Stimulated activated CD8-positive, alpha-beta memory T cell treated with anti-CD3 and anti-CD28 coated beads, Interleukin-4, amount 100 ng/mL, for 48 hours (primary cell): Measurements from ENCODE around the gene VANGL2.

Source experiments
- DNase-seq: peaks from one replicate; pipeline ENCODE4 v3.0.0-alpha.2; 2020

VANGL2 gene

DNA sequence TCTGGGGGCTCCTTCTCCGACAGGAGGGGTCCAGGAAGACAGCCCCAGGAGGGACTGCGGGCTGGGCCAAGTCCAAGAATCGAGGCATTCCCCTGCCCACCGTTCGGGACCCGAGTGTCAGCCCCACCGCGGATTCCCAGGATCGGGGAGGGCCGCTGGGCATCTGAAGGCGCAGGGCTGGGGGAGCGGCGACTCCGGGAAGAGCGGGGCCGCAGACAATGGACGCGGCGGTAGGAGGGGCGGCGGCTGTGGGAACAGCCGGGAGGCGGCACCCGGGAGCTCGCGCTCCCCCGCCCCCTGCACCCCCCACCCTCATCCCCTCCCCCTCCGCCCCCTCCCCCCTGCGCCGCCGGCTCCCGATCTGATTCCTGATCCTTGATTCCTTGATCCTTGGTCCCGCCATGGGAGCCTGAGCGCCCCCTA lies at the start of gene VANGL2:
Gene VANGL2 (plus strand): TSS at position 342 of the 423 bp plus-strand sequence. CDS start 15,274 bp downstream, outside the sequence.
- DNase-seq, result peak; percentile 73

- DNase-seq, result no peak
Observed at GRCh38 chr1:160351629-160352028, 48.7 kb upstream of the VANGL2 start.

- DNase-seq, result no peak
Observed at GRCh38 chr1:160352555-160352954, 47.8 kb upstream of the VANGL2 start.

DNA sequence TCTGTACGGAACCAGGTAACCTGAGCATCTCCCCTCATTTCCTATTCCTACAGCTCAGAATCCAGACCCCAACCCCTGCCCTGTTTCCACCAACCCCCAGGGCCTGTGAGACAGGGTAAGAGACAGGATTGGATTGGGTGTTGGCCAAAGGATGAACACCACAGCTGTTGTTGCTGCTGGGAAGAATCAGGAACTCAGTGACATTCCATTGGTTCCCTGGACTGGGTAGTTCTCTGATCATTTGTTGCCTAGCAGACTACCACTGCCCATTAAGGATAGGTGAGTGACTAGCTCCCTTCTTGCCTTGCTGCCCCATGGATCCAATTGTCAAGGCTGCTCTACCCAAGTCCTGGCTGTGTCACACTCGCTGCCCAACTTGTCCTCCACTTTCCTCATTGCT lies 47.1 kb upstream of the VANGL2 start:
- DNase-seq, result no peak

GRCh38 chr1:160354388-160354985 lies 45.9 kb upstream of the VANGL2 start:
- DNase-seq, result peak; percentile 25

DNA sequence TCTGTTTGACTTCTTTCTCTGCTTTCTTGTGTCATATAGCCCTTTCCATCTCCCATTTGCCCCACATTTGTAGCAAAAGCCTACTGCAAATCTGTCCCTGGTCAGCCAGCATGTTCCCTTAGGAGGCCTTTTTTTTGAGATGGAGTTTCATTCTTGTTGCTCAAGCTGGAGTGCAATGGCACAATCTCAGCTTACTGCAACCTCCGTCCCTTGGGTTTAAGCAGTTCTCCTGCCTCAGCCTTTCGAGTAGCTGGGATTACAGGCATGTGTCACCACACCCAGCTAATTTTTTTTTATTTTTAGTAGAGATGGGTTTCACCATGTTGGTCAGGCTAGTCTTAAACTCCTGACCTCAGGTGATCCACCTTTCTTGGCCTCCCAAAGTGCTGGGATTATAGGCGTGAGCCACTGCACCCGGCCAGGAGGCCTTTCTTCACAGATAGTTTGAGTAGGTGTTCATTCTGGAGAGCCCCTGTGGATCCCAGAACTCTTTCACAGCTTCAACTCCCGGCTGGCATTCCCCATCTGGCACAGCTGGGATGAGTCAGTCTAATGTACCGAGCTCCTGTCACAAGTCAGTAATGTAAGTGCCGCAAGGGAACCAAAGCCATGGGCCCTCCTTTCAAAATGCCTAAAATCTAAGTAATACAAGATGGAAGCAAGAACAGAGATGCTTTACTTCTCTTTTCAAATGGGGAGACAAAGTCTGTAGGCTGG lies 42.9 kb upstream of the VANGL2 start:
- peak; percentile 9 for DNase-seq

DNA sequence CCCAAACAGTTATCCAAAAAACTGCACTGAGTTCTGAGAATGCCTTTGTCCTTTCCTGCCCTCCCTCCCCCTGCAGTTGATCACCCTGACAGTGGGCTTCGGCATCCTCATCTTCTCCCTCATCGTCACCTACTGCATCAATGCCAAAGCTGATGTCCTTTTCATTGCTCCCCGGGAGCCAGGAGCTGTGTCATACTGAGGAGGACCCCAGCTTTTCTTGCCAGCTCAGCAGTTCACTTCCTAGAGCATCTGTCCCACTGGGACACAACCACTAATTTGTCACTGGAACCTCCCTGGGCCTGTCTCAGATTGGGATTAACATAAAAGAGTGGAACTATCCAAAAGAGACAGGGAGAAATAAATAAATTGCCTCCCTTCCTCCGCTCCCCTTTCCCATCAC lies 42.3 kb upstream of the VANGL2 start:
- DNase-seq, result peak; percentile 12

- DNase-seq, result peak; percentile 3
Observed at GRCh38 chr1:160359559-160360226, 40.7 kb upstream of the VANGL2 start.

GRCh38 chr1:160360227-160360695 lies 40.1 kb upstream of the VANGL2 start:
- DNase-seq, result peak; percentile 15

DNA sequence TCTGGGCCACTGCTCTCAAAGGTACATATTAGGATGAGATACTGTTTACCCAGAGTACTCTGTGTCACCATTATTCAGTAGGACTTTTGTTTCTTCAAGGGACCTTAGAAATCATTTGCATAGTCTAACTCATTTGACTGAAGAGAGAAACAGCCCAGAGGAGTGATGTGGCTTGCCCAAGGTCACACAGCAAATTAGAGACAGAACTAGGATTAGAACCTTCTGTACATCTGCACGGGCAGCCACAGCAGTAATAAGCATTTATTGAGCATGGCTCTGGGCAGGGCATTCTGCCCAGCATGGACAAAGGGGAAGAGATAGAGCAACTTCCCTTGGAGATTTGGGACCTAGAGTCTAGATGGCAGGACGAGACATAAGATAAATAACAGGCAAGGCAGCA lies 39.2 kb upstream of the VANGL2 start:
- peak; percentile 5 for DNase-seq

GRCh38 chr1:160361814-160362167 lies 38.6 kb upstream of the VANGL2 start:
- DNase-seq, result peak; percentile 16

DNA sequence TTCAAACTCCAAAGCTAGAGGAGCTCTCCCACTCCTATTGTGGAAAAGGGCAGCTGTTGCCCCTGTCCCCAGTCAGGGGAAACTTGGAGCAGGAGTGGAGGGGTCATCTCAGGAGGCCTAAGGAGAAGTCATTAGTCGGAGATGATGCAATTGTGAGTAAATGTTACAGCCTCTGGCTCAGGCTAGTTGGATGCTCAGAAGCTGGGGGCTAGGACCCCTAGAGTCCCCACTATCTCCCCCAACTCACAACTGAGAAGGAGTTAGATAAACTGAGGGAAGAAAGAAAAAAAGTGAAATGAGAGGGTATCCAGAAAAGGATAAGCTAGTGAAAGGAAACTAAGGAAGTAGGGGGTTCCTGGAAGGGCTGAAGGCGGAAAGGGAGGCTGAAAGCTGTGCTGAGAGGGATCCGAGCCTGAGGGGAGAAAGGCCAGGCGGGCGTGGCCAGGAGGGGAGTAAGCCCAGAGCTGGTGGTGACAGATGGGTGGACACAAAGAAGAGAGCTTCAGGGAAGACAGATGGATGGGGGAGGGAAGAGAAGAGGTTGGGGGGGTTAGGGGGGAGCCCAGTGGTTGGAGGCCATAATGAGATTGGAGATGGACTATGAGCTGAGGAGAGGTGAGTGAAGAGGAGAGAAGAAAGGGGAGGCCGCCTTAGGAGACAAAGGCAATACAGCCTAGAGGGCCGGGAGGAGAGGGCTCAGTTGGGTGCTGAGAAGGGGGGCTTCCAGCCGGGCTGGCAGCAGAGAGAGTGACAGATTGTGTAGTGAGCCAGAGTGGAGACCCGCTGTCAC lies 38.0 kb upstream of the VANGL2 start:
- peak; percentile 20 for DNase-seq

DNA sequence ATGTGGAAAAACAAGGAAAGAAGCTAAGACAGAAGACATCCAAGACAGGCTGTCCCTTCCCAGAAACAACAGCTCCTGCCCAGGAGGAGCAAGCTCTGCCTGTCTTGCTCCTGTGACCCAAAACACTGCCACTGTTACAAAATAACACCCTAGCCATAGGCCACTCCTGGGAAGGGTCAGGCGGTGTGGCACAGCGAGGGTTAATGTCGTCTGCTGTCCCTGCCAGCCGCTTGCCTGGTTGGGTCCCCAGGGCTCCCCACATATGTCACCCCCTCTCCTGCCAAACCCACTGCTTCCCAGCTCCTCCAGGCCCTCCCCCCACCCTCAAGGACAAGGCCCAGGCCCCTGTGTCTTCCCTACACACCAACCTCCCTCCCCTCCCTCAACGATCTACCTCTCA lies 37.4 kb upstream of the VANGL2 start:
- DNase-seq, result peak; percentile 3

DNA sequence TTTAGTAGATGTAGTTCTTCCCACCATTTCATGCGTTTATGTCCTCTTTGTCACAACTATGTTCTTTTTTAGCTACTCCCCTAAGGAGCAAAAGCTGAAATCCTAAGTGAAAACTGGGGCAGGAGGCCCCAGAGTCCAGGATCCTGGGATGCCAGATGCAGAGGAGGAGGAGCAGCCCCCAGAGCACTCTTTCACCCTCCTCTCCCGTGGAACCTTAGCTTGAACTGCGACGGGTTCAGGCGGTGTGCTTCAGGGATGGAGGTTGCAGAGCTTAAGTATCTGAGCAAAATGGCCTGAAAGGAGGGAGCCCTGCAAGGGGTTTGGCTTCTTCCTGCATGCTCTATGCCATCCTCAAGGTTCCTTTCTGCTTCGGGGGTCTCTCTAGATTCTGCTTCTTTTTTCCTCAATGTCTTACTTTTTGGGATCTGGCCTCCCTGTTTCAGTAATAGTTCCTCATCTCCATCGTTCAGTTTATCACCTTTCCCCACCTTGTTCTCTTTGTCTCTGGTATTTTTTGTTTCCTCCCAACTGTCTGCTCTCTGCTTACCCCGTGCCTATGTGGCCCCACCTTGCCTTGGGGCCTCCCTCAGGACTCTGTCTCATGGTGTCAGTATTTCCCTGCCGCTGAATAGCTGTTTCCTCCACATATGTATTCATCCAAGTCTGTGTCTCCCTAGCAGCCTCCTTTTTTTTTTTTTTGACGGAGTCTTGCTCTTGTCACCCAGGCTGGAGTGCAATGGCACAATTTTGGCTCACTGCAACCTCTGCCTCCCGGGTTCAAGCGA lies 36.2 kb upstream of the VANGL2 start:
- DNase-seq, result peak; percentile 16

DNA sequence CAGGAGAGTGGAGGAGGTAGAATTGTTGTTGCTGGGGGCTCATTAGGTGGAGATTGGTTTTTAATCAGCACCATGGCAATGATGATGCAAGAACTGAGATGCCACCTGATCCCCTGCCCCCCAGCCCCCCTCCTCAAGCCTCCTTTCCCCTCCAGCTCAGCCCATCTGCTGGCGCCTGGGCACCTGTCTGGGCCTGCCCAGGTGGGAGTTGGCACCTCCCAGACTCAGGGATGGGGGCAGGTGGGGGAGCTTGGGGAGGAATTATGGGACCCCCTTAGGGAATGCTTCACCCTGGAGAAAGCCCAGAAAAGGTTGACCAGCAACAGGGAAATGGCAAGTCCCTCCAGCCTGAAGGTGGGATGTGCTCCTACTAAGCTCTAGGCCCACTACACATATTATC lies 35.0 kb upstream of the VANGL2 start:
- DNase-seq, result peak; percentile 12

DNA sequence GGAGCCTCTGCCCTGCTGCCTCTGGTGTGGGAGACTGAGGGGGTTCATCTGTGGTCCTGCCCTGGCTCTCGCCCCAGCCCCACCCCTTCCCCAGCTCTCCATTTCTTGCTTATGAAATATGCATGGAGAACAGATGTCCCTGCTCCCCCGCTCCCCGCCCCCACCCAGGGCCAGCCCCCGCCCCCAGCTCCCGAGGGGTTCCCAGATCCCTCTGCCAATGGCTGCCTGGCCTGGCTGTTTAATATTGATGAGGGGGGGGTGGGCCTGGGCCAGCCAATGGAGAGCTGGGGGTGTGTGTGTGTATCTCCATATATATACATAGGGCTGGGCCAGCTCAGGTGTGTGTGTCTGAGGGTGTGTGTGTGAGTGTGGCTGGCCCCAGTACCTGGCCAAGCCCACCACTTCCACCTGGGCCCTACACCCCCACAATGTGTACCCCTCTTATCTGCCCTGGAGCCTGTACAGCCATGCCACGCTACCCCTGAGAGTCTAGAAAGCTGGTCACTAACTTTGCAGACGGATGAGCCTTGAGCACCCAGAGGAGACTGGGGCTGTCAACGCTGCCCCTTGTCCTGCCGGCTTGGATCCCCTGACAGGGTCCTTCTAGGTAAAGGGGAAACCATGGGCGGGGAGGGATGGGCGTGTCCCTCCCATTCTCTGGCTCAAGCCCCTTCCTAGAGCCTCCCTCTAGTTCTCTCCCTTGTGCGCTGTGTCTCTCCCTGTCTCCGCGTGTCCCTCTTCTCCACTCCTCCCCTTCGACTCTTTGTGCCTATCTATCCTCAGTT lies 33.4 kb upstream of the VANGL2 start, which contains the start of gene NHLH1:
Gene NHLH1 (plus strand): TSS at position 341 of the 785 bp plus-strand sequence. CDS start 3,661 bp downstream, outside the sequence.
- DNase-seq, result peak; percentile 10

- DNase-seq, result no peak
Observed at GRCh38 chr1:160367516-160367900, 32.9 kb upstream of the VANGL2 start.

DNA sequence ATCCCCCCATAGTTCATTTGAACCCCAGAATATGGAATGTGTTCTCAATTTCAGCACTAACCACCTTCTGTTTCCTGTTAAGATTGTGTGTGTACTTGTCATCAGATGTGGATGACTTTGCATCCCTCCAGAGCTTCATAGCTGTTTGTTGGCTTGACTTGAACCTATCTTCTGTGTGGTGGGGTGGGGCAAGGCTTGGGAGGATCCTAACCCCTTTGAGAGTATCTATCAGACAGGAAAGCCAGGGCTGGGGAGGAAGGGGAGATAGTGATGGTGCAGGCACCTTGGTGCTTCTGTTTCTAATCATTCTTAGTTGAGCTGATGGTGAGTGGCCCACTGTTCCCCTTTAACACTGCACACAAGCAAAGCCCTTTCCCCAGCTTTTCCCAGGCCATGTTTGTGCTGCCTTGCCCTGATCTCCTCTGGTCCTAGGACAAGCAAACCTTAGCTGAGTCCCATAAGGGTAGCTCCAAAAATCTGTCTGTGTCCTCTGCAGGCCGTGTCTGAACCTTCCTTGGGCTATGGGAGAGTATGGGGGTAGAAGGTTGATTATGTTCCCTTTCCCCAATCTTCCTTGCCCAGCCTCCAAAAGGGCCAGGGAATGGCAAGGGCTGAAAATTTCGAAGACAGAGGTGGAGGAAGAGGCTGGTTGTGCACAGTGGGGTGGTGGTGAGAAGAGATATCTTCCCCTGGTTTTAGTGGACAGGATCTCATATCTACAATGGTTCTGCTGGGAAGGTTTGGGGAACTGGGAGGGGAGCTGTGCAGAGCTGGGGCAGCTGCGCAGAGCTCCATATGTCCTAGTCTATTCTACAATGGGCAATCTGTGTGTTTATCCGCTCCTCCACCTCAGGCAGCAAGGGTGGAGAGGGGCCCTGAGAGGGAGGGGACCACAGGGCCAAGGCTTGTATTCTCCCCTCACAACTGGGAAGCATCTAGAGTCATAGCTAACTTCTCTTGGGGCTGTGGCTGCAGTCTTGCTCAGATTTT lies 32.1 kb upstream of the VANGL2 start:
- DNase-seq, result peak; percentile 12

DNA sequence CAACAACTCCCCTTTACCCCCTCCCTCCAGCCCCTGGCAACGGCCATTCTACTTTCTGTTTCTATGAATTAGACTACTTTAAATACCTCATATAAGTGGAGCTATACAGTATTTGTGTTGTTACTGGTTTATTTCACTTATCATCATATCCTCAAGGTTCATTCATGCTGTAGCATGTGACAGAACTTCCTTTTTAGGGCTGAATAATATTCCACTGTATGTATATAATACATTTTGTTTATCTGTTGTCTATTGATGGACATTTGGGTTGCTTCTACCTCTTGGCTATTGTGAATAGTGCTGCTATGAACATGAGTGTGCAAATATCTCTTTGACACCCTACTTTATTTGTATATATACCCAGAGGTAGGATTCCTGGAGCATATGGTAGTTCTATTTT lies 31.3 kb upstream of the VANGL2 start:
- DNase-seq, result no peak
